ENCODE results near the gene PEX16.
"Not testable (repeated sequence)": the region's sequence is repeated elsewhere in the genome, so short reads cannot be mapped to it uniquely, and the experiment has no call there.

DNA sequence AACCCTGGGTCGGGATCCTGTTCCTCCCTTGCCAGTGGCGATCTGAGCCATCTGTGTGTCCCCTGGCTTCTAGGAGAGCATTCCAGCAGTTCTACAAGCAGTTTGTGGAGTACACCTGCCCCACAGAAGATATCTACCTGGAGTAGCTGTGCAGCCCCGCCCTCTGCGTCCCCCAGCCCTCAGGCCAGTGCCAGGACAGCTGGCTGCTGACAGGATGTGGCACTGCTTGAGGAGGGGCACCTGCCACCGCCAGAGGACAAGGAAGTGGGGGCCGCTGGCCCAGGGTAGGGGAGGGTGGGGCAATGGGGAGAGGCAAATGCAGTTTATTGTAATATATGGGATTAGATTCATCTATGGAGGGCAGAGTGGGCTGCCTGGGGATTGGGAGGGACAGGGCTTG is 12.1 kb downstream of the PEX16 start:
- not testable (repeated sequence) for TF ChIP-seq CTCF, POLR2A (IDR thresholded peaks at IDR 0.05)

Data from esophagus squamous epithelium (tissue), 4 donors.